CD4-positive, alpha-beta T cell (primary cell): ENCODE results near the gene SMIM44. TPM values are rescaled to one million over a fixed set of nuclear protein-coding genes. Genes with fewer than 3 reads are reported as not detected.
A peak's percentile ranks its signal among the peaks of the same experiment; 100 is the strongest.

ENCODE experiments used
- ATAC-seq: fragments of 200-7000 bp; cut with Tn5 transposase; one replicate; pipeline ENCODE4 v1.10.0; 2022; ENCODE audit warnings: mild to moderate bottlenecking; ENCODE audit not compliant: poor library complexity
- CTCF ChIA-PET: fragments of 350-600 bp; sonication (Branson Sonifier 250); formaldehyde crosslinking; loops from one replicate; lab custom pipeline; 2021; ENCODE audit warnings: antibody characterized with exemption, inconsistent platforms; lab: Charles Lee
- POLR2A ChIA-PET: fragments of 350-600 bp; sonication (Branson Sonifier 250); formaldehyde crosslinking; loops from one replicate; lab custom pipeline; 2021; ENCODE audit warnings: antibody characterized with exemption, inconsistent platforms; lab: Charles Lee
- DNase-seq, 14 experiments: peaks; one replicate each; pipeline ENCODE4 v3.0.0-alpha.2; 2013 to 2020; ENCODE audit warnings: mixed read lengths in 2 of 14
- H3K27ac ChIP-seq, 2 donors: one replicate each; pipeline versions ENCODE4 v1.5.1 to v1.7.0; 2013; ENCODE audit warnings: low read length in 2 of 2, low read depth in 1 of 2, mild to moderate bottlenecking in 1 of 2
- H3K27me3 ChIP-seq, 2 experiments: 1 replicate in 1 of 2; 2 replicates in 1 of 2; pipeline versions ENCODE4 v1.6.1 to v1.7.0; 2013; ENCODE audit warnings: low read length in 2 of 2, control low read depth in 1 of 2, mild to moderate bottlenecking in 1 of 2, moderate library complexity in 1 of 2; ENCODE audit not compliant: insufficient read depth in 2 of 2, control insufficient read depth in 1 of 2
- H3K36me3 ChIP-seq: one replicate; pipeline ENCODE4 v1.6.1; 2013; ENCODE audit warnings: low read length, control low read depth; ENCODE audit not compliant: insufficient read depth
- H3K4me1 ChIP-seq: one replicate; pipeline ENCODE4 v1.6.1; 2013; ENCODE audit warnings: low read length, control low read depth; ENCODE audit not compliant: insufficient read depth
- H3K4me3 ChIP-seq: one replicate; pipeline ENCODE4 v1.5.1; 2013; ENCODE audit warnings: mild to moderate bottlenecking, low read length, moderate library complexity
- H3K9me3 ChIP-seq, 2 experiments: 1 replicate in 1 of 2; 2 replicates in 1 of 2; pipeline versions ENCODE4 v1.6.1 to v1.7.0; 2013; ENCODE audit warnings: low read length in 2 of 2, mild to moderate bottlenecking in 2 of 2, control low read depth in 1 of 2, moderate library complexity in 1 of 2; ENCODE audit not compliant: control insufficient read depth in 1 of 2, insufficient read depth in 1 of 2
- H3K27ac Mint-ChIP-seq: one replicate; pipeline ENCODE4 v1.8.0; 2020; ENCODE audit warnings: mixed read lengths
- H3K27me3 Mint-ChIP-seq: one replicate; pipeline ENCODE4 v1.8.0; 2021; ENCODE audit warnings: mixed read lengths
- H3K36me3 Mint-ChIP-seq: one replicate; pipeline ENCODE4 v1.8.0; 2021; ENCODE audit warnings: low read depth, mixed read lengths
- H3K4me1 Mint-ChIP-seq: one replicate; pipeline ENCODE4 v1.8.0; 2021; ENCODE audit warnings: low read depth, mixed read lengths
- H3K4me3 Mint-ChIP-seq: one replicate; pipeline ENCODE4 v1.8.0; 2020; ENCODE audit warnings: mild to moderate bottlenecking, mixed read lengths
- H3K9me3 Mint-ChIP-seq: one replicate; pipeline ENCODE4 v1.8.0; 2020; ENCODE audit warnings: mixed read lengths
- intact Hi-C, 2 experiments: fragments of 100-400 bp; cut with DNase I in 1 of 2; cut with micrococcal nuclease in 1 of 2; formaldehyde crosslinking; loops; one replicate each; pipeline versions ENCODE4 v1.15.1 to v1.9.0; 2023 to 2025; cut with DNase I, micrococcal nuclease
- total RNA-seq, 174 experiments: library from RNA in 2 of 174; stranded (reverse) in 2 of 174; gene quantifications; one replicate each; pipeline ENCODE4 v1.2.3 and lab custom pipeline; 2021 to 2026
- TF ChIP-seq, protein P1 (sequence below): fragments of 200-600 bp; IDR thresholded peaks from one replicate; pipeline ENCODE4 v1.8.0; 2022; ENCODE audit warnings: antibody characterized with exemption, mild to moderate bottlenecking

Gene SMIM44
- total RNA-seq, 2 experiments from 2014 or later: not detected

DNA sequence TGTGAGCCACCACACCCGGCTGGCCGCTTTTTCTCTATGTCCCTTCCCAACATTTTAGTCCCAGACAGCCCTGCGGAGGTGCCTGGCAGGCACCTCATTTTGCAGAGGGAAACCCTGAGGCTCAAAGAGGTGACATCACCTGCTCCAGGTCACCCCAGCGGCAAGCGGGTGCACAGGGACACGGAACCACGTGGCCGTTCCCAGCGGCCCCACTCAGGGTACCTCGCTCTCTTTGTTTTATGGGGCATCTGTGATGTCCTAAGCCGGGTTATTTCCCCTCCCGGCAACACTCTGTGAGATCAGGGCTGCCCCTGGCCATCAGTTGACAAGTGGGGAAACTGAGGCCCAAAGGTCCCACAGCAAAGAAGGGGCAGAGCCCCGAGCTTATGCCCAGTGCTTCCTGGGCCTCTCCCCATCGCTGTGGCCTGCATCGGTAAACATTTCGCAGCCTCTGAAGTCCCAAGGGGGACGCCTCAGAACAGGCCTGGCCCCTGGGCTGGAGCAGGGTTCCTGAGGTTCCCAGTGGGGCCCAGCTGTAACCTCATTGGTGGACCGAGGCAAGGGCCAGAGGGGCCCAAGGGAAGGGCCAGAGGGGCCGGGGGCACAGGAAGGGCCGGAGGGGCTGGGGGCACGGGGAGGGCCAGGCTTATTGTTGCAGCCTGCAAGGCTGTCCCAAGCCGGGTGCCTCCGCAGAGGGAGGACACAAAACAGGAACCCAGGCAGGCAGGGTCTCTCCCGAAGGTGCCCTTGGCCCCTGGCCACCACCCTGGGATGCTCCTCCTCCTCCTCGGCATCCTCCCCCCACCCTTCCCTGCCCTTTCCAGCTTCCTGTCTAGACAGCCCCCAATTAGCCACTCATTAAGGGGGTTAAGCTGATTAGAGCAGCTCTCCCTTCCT is 41.9 kb downstream of the SMIM44 start:
- H3K4me1 ChIP-seq: peaks cover 4% of the 10 kb centered on the region
- TF ChIP-seq, protein P1, sequence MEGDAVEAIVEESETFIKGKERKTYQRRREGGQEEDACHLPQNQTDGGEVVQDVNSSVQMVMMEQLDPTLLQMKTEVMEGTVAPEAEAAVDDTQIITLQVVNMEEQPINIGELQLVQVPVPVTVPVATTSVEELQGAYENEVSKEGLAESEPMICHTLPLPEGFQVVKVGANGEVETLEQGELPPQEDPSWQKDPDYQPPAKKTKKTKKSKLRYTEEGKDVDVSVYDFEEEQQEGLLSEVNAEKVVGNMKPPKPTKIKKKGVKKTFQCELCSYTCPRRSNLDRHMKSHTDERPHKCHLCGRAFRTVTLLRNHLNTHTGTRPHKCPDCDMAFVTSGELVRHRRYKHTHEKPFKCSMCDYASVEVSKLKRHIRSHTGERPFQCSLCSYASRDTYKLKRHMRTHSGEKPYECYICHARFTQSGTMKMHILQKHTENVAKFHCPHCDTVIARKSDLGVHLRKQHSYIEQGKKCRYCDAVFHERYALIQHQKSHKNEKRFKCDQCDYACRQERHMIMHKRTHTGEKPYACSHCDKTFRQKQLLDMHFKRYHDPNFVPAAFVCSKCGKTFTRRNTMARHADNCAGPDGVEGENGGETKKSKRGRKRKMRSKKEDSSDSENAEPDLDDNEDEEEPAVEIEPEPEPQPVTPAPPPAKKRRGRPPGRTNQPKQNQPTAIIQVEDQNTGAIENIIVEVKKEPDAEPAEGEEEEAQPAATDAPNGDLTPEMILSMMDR: no peak
- H3K4me3 ChIP-seq: no peak overlapping the region
- peak overlapping the region; percentile 30 for H3K4me3 Mint-ChIP-seq
- no peaks in the 10 kb centered on the region for H3K9me3 ChIP-seq
- H3K36me3 ChIP-seq: peaks cover 17% of the 10 kb centered on the region
- CTCF ChIA-PET: no interaction called here
- no peaks in the 10 kb centered on the region for H3K27me3 ChIP-seq
- POLR2A ChIA-PET: no interaction called here
- no peak for DNase-seq
- no peak overlapping the region for H3K27ac Mint-ChIP-seq
- H3K9me3 Mint-ChIP-seq: no peaks in the 10 kb centered on the region
- H3K27ac ChIP-seq: no peak overlapping the region
- ATAC-seq: no peak
- intact Hi-C loops: no loop called here
- peaks cover 14% of the 10 kb centered on the region for H3K36me3 Mint-ChIP-seq
- H3K4me1 Mint-ChIP-seq: peaks cover 5% of the 10 kb centered on the region
- H3K27me3 Mint-ChIP-seq: no peaks in the 10 kb centered on the region

DNA sequence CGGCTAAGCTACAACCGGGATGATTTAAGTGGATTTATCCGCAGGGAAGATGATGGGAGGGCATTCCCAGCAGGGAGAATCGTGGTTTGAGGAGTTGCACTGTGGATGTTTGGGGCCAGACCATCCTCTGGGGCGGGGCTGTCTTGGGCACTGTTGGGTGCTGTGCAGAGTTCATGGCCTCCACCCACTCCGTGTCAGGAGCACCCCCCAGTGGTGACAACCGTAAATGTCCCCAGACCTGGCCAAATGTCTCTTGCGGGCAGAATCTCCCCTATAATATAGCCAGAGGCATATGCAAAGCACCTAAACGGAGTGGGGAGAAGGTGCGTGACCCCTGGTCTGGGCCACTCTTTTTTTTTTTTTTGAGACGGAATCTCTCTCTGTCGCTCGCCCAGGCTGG is 43.2 kb downstream of the SMIM44 start:
- Mint-ChIP-seq H3K36me3 (peaks cover 19% of the 10 kb centered on the region), H3K4me3 (no peak overlapping the region), H3K4me1 (peaks cover 11% of the 10 kb centered on the region), H3K9me3 (no peaks in the 10 kb centered on the region), H3K27me3 (no peaks in the 10 kb centered on the region), H3K27ac (no peak overlapping the region)
- H3K4me1 ChIP-seq: peaks cover 10% of the 10 kb centered on the region
- intact Hi-C loops: no loop called here
- TF ChIP-seq, protein P1: peak; percentile 45
- no peak overlapping the region for H3K27ac ChIP-seq
- DNase-seq (peak; percentile 32 to 74 (median 52)), ATAC-seq (peak; percentile 53)
- H3K9me3 ChIP-seq: no peaks in the 10 kb centered on the region
- no peaks in the 10 kb centered on the region for H3K27me3 ChIP-seq
- ChIA-PET POLR2A (no interaction called here), CTCF (interaction anchor here (1.1 to 2.1 kb wide), 2 partner anchors 106 to 113 kb away, joined by 5 read pairs; no protein-coding TSS in a partner anchor)
- H3K36me3 ChIP-seq: peaks cover 12% of the 10 kb centered on the region
- H3K4me3 ChIP-seq: no peak overlapping the region

DNA sequence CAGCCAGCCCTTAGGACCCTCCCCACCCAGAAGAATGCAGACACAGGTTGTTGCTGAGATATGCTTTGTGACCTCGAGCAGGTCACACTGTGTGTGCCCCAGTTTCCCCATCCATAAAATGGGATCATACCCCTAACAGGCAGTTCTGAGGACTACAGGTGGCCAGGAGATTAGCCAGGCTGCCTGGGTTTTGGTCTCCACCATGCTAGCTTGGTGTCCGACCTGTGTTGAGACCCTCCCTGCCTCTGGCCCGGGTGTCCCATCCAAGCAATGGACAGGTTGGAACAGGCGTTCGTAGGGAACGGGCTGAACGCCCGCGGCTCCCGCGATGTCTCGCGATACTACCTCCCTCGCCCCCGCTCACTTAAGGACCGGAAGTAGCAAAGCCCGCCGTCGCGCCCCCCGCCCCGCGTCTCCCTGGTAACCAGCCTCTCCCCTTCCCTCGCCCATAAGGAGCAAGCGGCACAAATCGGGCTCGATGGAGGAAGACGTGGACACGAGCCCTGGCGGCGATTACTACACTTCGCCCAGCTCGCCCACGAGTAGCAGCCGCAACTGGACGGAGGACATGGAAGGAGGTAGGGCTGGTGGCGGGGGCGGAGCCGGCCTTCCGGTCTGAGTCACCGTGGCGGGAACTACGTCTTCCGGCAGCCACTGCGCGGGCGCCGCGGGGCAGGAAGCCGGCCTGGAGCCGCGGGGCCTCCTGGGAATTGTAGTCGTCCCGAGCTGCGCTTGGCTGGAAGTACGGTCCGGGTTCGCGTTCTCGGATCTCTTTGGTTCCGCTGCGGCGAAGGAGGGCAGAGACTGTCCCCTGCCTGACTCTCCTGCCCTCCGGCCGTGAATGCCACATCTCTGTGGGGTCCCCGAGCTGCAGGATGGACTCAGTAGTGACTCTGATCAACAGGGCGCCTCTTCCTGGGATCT is 48.3 kb downstream of the SMIM44 start:
- Mint-ChIP-seq H3K27me3 (no peaks in the 10 kb centered on the region), H3K27ac (peak overlapping the region; percentile 95), H3K9me3 (no peaks in the 10 kb centered on the region), H3K4me3 (peak overlapping the region; percentile 97), H3K4me1 (peaks cover 17% of the 10 kb centered on the region), H3K36me3 (peaks cover 20% of the 10 kb centered on the region)
- ATAC-seq: peak; percentile 94
- peaks cover 9% of the 10 kb centered on the region for H3K36me3 ChIP-seq
- peak; percentile 88 to 97 (median 94) for DNase-seq
- H3K4me3 ChIP-seq: peak overlapping the region; percentile 79
- H3K4me1 ChIP-seq: peaks cover 16% of the 10 kb centered on the region
- TF ChIP-seq, protein P1: no peak
- ChIA-PET POLR2A (interaction anchor here (0.7 to 1.2 kb wide), 5 partner anchors 10 to 328 kb away, joined by 3 to 5 read pairs (median 3); no protein-coding TSS in a partner anchor), CTCF (interaction anchor here (1.0 to 1.5 kb wide), 2 partner anchors 92 to 159 kb away, joined by 3 to 4 read pairs; no protein-coding TSS in a partner anchor)
- H3K9me3 ChIP-seq: no peaks in the 10 kb centered on the region
- peak overlapping the region; percentile 92 to 94 for H3K27ac ChIP-seq
- intact Hi-C loops: loop anchor here in 1 of 2 experiments (5.0 to 10.0 kb wide), 5 partner anchors 67 to 480 kb away; partner anchors contain the start of genes APBA3, DOHH, HMG20B and MRPL54
- H3K27me3 ChIP-seq: no peaks in the 10 kb centered on the region
